Testis (tissue), 2 donors: ENCODE results near the gene FAM53C.

Experiments
- CTCF ChIP-seq, 3 experiments: fragments of 450-650 bp in 2 of 3; fragments of 200-600 bp in 1 of 3; sonication (generic) in 1 of 3; IDR thresholded peaks; one replicate each; pipeline ENCODE4 v1.5.1; 2016 to 2019; ENCODE audit warnings: antibody characterized with exemption in 3 of 3, mild to moderate bottlenecking in 2 of 3, moderate library complexity in 1 of 3
- POLR2A ChIP-seq: fragments of 450-650 bp; IDR thresholded peaks from one replicate; pipeline ENCODE4 v1.6.1; 2017; ENCODE audit warnings: antibody characterized with exemption, mild to moderate bottlenecking, moderate library complexity

GRCh38 chr5:138346889-138347288 lies 8.8 kb downstream of the FAM53C start:
- TF ChIP-seq POLR2A, result no peak
- TF ChIP-seq CTCF (IDR thresholded peaks at IDR 0.05), result no peak
